HepG2 (cell line): ENCODE data around the gene ZKSCAN2. TPM values are rescaled to one million over a fixed set of nuclear protein-coding genes. Genes with fewer than 3 reads are reported as not detected.
A peak's percentile ranks its signal among the peaks of the same experiment; 100 is the strongest.

Experiments used
- CHCHD3 ChIP-seq: sonication (generic); formaldehyde crosslinking; IDR thresholded peaks from 2 replicates; pipeline ENCODE4 v1.8.0; 2022; ENCODE audit warnings: mild to moderate bottlenecking, missing genetic modification reagents, moderate library complexity
- DR1 ChIP-seq: sonication (generic); formaldehyde crosslinking; IDR thresholded peaks from 2 replicates; pipeline ENCODE4 v1.8.0; 2021; ENCODE audit warnings: mild to moderate bottlenecking, missing genetic modification reagents, inconsistent platforms
- EEA1 ChIP-seq: sonication (generic); formaldehyde crosslinking; IDR thresholded peaks from 2 replicates; pipeline ENCODE4 v1.5.1; 2020; ENCODE audit warnings: mild to moderate bottlenecking, missing genetic modification reagents, borderline replicate concordance
- FOXA1 ChIP-seq, 2 experiments: fragments of 450-650 bp in 1 of 2; sonication (generic) in 1 of 2; formaldehyde crosslinking in 1 of 2; IDR thresholded peaks; 2 replicates each; pipeline versions ENCODE4 v1.4.0 to v1.6.1; 2016 to 2020; ENCODE audit warnings: missing genetic modification reagents in 1 of 2
- FOXJ3 ChIP-seq: sonication (generic); formaldehyde crosslinking; IDR thresholded peaks from 2 replicates; pipeline ENCODE4 v1.4.0; 2020; ENCODE audit warnings: missing genetic modification reagents, mild to moderate bottlenecking, borderline replicate concordance
- HNRNPH1 ChIP-seq: fragments of 200-400 bp; formaldehyde crosslinking; optimal IDR thresholded peaks from 2 replicates; pipeline ENCODE3; 2017; ENCODE audit warnings: mild to moderate bottlenecking, low read depth, low read length
- HOXA7 ChIP-seq: sonication (generic); formaldehyde crosslinking; IDR thresholded peaks from 2 replicates; pipeline ENCODE4 v1.8.1; 2022; ENCODE audit warnings: mild to moderate bottlenecking, missing genetic modification reagents, moderate library complexity
- JUN ChIP-seq: sonication (generic); formaldehyde crosslinking; IDR thresholded peaks from 2 replicates; pipeline ENCODE4 v1.4.0; 2020; ENCODE audit warnings: mild to moderate bottlenecking, missing genetic modification reagents
- KDM5A ChIP-seq: fragments of 200-600 bp; sonication (generic); IDR thresholded peaks from 2 replicates; pipeline ENCODE4 v1.7.0; 2018; ENCODE audit warnings: antibody characterized with exemption, mild to moderate bottlenecking, low read length, borderline replicate concordance
- KLF11 ChIP-seq: IDR thresholded peaks from 2 replicates; pipeline ENCODE4 v1.6.1; 2016; ENCODE audit warnings: missing compliant biosample characterization
- POLR2G ChIP-seq: fragments of 200-400 bp; formaldehyde crosslinking; IDR thresholded peaks from 2 replicates; pipeline ENCODE4 v1.6.1; 2018; ENCODE audit warnings: mild to moderate bottlenecking, low read depth, low read length, moderate library complexity
- SPEN ChIP-seq: sonication (generic); formaldehyde crosslinking; IDR thresholded peaks from 2 replicates; pipeline ENCODE4 v1.5.1; 2020; ENCODE audit warnings: low read depth, mild to moderate bottlenecking, missing genetic modification reagents
- TRIM24 ChIP-seq: sonication (generic); formaldehyde crosslinking; IDR thresholded peaks from 2 replicates; pipeline ENCODE4 v1.8.0; 2022; ENCODE audit warnings: mild to moderate bottlenecking, missing genetic modification reagents
- ZNF317 ChIP-seq: sonication (generic); formaldehyde crosslinking; IDR thresholded peaks from 2 replicates; pipeline ENCODE4 v1.5.0; 2020; ENCODE audit warnings: mild to moderate bottlenecking, missing genetic modification reagents
- ZNF350 ChIP-seq: sonication (generic); formaldehyde crosslinking; IDR thresholded peaks from 2 replicates; pipeline ENCODE4 v1.4.0; 2020; ENCODE audit warnings: mild to moderate bottlenecking, low read depth, missing genetic modification reagents, borderline replicate concordance
- ZNF558 ChIP-seq: sonication (generic); formaldehyde crosslinking; IDR thresholded peaks from 2 replicates; pipeline ENCODE4 v1.9.0; 2022; ENCODE audit warnings: mild to moderate bottlenecking, missing genetic modification reagents, borderline replicate concordance
- ZNF567 ChIP-seq: sonication (generic); formaldehyde crosslinking; IDR thresholded peaks from 2 replicates; pipeline ENCODE4 v1.8.1; 2023; ENCODE audit warnings: mild to moderate bottlenecking, missing genetic modification reagents, borderline replicate concordance
- ZNF780A ChIP-seq: sonication (generic); formaldehyde crosslinking; IDR thresholded peaks from 2 replicates; pipeline ENCODE4 v1.8.0; 2022; ENCODE audit warnings: mild to moderate bottlenecking, missing genetic modification reagents, moderate library complexity
- ZNF788 ChIP-seq: sonication (generic); formaldehyde crosslinking; IDR thresholded peaks from 2 replicates; pipeline ENCODE4 v1.5.0; 2020; ENCODE audit warnings: mild to moderate bottlenecking, missing genetic modification reagents, borderline replicate concordance
- polyA plus RNA-seq, 8 experiments: library from polyadenylated mRNA; depleted of rRNA in 3 of 8; stranded (reverse) in 7 of 8; unstranded in 1 of 8; fragments of >200 nt; fragmentation: Illumina TruSeq in 4 of 8; extraction: Trizol in 4 of 8; gene quantifications; 2 replicates each; pipeline versions ENCODE4 v1.2.1 to v1.2.3, GENCODE V29; 2011 to 2016; ENCODE audit warnings: low read depth in 4 of 8, missing spikeins in 1 of 8, mixed read lengths in 1 of 8; ENCODE audit not compliant: insufficient read depth in 1 of 8
- total RNA-seq, 5 experiments: library from RNA; depleted of rRNA; stranded (reverse); fragments of >200 nt; fragmentation: Illumina TruSeq; extraction: Trizol; gene quantifications; 2 replicates each; pipeline ENCODE4 v1.2.3, GENCODE V29; 2016; ENCODE audit warnings: low read depth in 1 of 5
- TF ChIP-seq, protein P1 (sequence below): sonication (generic); formaldehyde crosslinking; IDR thresholded peaks from 2 replicates; pipeline ENCODE4 v1.8.0; 2022; ENCODE audit warnings: missing genetic modification reagents, mild to moderate bottlenecking, moderate library complexity, borderline replicate concordance
- TF ChIP-seq, protein P2 (sequence below): IDR thresholded peaks from 2 replicates; pipeline ENCODE4 v1.6.1; 2018; ENCODE audit warnings: missing genetic modification reagents, mild to moderate bottlenecking, missing compliant biosample characterization
- TF ChIP-seq, protein P3 (sequence below): sonication (generic); formaldehyde crosslinking; conservative IDR thresholded peaks from 2 replicates; pipeline ENCODE4 v1.8.1; 2023; ENCODE audit warnings: missing genetic modification reagents
- TF ChIP-seq, protein P4 (sequence below): sonication (generic); formaldehyde crosslinking; conservative IDR thresholded peaks from 2 replicates; pipeline ENCODE4 v1.8.0; 2022; ENCODE audit warnings: missing genetic modification reagents

The ZKSCAN2 gene
- total and polyA plus RNA-seq, 2 of the 13 experiments (the other 11 are each of a cell fraction or from before 2014, with no cell fraction given) = 4.2 to 11.1 TPM

DNA sequence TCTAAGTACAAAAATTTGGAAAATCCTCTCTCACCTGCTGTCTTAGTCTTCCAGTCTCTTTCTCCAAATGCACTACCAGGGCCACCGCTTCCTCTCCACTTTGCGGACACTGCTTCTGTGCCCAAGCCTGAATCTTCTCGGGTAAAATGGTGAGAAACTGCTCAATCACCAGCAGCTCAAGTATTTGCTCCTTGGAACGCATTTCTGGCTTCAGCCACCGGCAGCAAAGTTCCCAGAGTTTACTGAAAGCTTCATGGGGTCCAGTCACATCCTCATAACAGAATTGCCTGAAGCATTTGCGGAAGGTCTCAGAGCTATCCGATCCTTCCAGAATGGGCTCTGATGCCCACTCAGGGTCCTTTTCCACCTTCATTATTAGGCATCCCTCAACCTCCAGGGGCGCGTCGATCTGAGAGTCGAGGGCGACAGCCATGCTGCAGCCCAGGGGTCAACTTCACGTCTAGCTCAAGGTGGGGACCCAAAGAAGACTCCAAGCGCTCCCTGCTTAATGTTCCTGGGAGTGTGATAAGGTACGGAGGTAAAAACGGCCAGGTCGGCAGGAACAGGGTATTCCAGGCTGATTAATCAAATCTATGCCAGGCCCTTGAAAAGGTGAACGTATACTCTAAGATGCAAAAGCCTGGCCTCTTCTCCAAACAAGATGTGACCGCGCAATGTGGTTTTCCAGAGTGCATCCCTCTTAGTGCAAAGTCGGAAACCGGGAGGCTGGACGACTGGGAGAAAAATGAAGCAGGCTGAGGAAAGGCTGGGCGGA lies 763 bp downstream of the ZKSCAN2 start (continued):
- TF ChIP-seq, protein P1, sequence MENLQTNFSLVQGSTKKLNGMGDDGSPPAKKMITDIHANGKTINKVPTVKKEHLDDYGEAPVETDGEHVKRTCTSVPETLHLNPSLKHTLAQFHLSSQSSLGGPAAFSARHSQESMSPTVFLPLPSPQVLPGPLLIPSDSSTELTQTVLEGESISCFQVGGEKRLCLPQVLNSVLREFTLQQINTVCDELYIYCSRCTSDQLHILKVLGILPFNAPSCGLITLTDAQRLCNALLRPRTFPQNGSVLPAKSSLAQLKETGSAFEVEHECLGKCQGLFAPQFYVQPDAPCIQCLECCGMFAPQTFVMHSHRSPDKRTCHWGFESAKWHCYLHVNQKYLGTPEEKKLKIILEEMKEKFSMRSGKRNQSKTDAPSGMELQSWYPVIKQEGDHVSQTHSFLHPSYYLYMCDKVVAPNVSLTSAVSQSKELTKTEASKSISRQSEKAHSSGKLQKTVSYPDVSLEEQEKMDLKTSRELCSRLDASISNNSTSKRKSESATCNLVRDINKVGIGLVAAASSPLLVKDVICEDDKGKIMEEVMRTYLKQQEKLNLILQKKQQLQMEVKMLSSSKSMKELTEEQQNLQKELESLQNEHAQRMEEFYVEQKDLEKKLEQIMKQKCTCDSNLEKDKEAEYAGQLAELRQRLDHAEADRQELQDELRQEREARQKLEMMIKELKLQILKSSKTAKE (CRISPR knock-in tag) = no peak
- TF ChIP-seq ZNF780A (no peak), ZNF350 (CRISPR knock-in tag) (0 out of 2 replicates have a peak, but pooled peaks have one; percentile 48), JUN (CRISPR knock-in tag) (no peak), KDM5A (peak; percentile 35; the same call in 1 of the 2 replicates), SPEN (CRISPR knock-in tag) (no peak), ZNF558 (no peak), HNRNPH1 (no peak), ZNF788 (0 out of 2 replicates have a peak, but pooled peaks have one; percentile 21), POLR2G (no peak), DR1 (CRISPR knock-in tag) (0 out of 2 replicates have a peak, but pooled peaks have one; percentile 28), ZNF567 (no peak), TRIM24 (CRISPR knock-in tag) (no peak), EEA1 (no peak), FOXA1 (IDR thresholded peaks at IDR 0.05) (no peak), FOXA1 (CRISPR knock-in tag; IDR thresholded peaks at IDR 0.05) (no peak), CHCHD3 (CRISPR knock-in tag) (no peak), KLF11 (CRISPR knock-in tag) (0 out of 2 replicates have a peak, but pooled peaks have one; percentile 51), ZNF317 (CRISPR knock-in tag) (0 out of 2 replicates have a peak, but pooled peaks have one; percentile 34), HOXA7 (CRISPR knock-in tag) (no peak), FOXJ3 (CRISPR knock-in tag) (peak; percentile 44; the same call in 1 of the 2 replicates)
- TF ChIP-seq, protein P2, sequence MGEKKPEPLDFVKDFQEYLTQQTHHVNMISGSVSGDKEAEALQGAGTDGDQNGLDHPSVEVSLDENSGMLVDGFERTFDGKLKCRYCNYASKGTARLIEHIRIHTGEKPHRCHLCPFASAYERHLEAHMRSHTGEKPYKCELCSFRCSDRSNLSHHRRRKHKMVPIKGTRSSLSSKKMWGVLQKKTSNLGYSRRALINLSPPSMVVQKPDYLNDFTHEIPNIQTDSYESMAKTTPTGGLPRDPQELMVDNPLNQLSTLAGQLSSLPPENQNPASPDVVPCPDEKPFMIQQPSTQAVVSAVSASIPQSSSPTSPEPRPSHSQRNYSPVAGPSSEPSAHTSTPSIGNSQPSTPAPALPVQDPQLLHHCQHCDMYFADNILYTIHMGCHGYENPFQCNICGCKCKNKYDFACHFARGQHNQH (CRISPR knock-in tag) = peak; percentile 17; the same call in 1 of the 2 replicates
- TF ChIP-seq, protein P3, sequence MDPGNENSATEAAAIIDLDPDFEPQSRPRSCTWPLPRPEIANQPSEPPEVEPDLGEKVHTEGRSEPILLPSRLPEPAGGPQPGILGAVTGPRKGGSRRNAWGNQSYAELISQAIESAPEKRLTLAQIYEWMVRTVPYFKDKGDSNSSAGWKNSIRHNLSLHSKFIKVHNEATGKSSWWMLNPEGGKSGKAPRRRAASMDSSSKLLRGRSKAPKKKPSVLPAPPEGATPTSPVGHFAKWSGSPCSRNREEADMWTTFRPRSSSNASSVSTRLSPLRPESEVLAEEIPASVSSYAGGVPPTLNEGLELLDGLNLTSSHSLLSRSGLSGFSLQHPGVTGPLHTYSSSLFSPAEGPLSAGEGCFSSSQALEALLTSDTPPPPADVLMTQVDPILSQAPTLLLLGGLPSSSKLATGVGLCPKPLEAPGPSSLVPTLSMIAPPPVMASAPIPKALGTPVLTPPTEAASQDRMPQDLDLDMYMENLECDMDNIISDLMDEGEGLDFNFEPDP (CRISPR knock-in tag) = 0 out of 2 replicates have a peak, but pooled peaks have one; percentile 54
- TF ChIP-seq, protein P4, sequence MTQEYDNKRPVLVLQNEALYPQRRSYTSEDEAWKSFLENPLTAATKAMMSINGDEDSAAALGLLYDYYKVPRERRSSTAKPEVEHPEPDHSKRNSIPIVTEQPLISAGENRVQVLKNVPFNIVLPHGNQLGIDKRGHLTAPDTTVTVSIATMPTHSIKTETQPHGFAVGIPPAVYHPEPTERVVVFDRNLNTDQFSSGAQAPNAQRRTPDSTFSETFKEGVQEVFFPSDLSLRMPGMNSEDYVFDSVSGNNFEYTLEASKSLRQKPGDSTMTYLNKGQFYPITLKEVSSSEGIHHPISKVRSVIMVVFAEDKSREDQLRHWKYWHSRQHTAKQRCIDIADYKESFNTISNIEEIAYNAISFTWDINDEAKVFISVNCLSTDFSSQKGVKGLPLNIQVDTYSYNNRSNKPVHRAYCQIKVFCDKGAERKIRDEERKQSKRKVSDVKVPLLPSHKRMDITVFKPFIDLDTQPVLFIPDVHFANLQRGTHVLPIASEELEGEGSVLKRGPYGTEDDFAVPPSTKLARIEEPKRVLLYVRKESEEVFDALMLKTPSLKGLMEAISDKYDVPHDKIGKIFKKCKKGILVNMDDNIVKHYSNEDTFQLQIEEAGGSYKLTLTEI = no peak
